ENCODE results near the gene R3HCC1L.
A peak's percentile ranks its signal among the peaks of the same experiment; 100 is the strongest.
"Not testable (repeated sequence)": the region's sequence is repeated elsewhere in the genome, so short reads cannot be mapped to it uniquely, and the experiment has no call there.

The R3HCC1L gene

DNA sequence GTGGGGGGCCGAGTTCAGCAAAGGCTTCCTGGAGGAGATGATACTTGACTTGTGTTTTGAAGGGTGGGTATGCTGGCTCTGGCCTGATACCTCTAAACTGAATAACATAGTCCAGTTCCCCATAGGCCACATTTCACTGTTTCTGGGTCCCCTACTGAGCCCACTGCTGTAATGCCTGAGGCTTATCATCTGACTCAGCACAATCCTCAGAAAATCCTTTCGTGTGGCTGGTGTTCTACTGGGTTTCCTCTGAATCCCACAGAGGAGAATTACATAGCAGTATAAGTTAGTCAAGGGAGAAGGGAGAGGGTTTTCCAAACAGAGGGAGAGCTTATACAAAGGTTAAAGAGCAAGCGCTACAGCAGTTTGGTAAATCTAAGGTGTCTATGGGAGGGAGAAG lies 2.8 kb upstream of the R3HCC1L start:
- DNase-seq (ENCODE audit: low read depth): no peak

DNA sequence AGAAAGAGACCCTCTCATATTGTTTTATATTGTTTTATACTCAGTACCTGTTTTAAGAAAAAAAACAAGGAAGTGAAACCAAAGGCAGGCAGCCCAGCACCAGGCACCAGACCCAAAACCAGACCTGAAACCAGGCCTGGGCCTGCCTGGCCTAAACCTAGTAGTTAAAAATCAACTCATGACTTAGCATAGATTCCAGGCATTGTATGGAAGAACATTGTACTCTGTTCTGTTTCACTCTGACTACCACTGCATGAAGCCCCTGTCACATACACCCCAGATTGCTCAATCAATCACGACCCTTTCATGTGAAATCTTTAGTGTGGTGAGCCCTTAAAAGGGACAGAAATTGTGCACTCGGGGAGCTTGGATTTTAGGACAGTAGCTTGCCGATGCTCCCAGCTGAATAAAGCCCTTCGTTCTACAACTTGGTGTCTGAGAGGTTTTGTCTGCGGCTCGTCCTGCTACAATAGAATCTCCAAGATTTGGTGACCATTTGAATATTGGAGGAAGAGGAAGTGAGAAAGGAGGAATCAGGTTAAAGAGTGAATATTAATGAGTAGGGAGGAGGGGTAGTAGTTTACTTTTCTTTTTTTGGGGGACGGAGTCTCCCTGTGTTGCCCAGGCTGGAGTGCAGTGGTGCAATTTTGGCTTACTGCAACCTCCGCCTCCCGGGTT lies 1.2 kb upstream of the R3HCC1L start:
- not testable (repeated sequence) for DNase-seq (ENCODE audit: low read depth)

DNA sequence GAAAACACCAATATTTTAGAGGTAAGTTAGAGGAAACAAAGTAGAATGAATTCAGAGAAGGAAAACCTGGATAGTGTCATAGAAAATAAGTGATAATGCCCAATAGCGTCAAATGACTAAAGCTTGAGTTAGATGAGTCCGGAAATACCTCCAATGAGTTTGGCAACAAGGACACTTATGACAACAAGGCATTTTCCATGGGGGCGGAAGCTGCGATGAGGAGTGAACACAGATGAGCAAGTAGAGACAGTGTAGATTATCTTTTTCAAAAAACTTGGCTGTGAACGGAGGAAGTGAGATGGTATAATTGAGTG lies 383 bp upstream of the R3HCC1L start:
- DNase-seq (ENCODE audit: low read depth): no peak

DNA sequence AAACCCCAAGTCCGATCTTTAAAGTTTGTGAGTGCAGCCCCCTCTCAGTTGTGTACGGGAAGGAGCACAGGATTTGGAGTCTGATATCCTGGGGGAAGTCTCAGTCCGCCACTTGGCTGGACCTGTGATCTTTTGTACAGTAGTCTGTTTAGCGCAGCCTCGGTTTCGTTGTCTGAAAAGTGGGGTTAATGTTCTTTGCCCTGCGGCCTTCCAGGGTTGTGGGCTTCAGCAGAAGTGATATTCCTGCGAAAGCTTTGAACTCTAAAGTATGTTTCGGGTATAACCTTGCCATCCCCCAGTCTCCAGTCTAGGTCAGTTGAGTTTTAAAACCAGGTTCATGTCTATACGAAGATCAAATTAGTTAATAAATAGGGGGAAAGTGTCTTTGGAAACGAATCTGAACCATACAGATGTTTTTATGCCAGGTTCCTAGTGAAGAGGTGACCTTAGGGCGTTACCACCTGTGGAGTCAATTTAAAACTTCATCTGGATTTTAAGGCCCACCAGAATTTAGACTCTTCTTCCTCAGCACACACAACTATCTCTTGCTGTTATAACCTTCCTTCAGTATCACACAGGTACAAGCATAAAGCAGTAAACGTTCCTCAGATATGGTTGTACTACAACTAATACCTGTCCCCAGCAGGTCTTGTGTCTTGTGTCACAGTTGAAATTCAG lies 904 bp downstream of the R3HCC1L start:
- no peak for DNase-seq (ENCODE audit: low read depth)

DNA sequence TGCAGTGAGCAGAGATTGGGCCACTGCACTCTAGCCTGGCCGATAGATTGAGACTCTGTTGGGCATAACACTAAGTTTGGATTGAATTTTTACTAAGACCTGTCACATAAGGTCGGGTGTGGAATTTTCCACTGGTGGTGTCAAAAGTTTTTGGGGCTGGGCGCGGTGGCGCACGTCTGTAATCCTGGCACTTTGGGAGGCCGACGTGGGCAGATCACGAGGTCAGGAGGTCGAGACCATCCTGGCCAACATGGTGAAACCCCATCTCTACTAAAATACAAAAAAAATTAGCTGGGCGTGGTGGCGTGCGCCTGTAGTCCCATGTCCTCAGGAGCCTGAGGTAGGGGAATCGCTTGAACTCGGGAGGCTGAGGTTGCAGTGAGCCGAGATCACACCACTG lies 2.3 kb downstream of the R3HCC1L start:
- DNase-seq (ENCODE audit: low read depth): not testable (repeated sequence)

DNA sequence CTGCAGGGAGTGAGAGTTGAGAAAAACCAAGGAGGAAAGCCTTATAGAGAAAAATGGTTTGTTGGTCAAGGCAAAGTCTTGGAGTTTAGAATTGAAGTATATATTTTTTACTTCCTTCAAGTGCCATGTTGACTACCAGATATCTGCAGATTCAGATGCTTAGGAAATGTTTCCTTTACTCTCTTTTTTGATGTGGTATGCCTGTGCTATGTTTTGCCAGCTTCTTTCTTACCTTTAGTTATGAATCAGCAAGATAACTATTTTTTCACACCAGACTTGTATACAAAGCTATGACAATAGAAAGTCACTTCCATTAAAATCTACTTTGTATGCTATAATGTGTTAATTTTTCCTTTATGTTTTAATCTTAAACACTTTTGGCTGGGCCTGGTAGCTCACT lies 3.6 kb downstream of the R3HCC1L start:
- DNase-seq (ENCODE audit: low read depth): no peak

DNA sequence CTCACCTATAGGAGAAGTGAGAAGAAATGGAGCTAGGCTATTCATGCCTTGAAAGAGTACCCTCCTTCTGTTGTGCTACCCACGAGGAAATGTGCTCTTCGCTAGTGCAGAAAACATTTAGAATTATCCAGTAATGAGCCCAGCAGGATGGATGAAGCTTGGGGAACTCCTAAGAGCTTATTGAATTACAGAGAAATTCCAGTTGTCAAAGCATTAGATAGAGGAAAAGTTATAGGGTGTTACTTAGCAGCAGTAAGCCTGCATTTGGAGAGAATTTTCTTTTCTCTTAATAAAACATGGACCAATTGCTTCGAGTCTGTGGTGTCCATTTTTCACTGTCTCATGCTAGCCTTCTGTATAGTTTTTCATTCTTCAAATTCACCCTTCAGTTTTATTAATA lies 5.0 kb downstream of the R3HCC1L start:
- DNase-seq (ENCODE audit: low read depth): no peak

DNA sequence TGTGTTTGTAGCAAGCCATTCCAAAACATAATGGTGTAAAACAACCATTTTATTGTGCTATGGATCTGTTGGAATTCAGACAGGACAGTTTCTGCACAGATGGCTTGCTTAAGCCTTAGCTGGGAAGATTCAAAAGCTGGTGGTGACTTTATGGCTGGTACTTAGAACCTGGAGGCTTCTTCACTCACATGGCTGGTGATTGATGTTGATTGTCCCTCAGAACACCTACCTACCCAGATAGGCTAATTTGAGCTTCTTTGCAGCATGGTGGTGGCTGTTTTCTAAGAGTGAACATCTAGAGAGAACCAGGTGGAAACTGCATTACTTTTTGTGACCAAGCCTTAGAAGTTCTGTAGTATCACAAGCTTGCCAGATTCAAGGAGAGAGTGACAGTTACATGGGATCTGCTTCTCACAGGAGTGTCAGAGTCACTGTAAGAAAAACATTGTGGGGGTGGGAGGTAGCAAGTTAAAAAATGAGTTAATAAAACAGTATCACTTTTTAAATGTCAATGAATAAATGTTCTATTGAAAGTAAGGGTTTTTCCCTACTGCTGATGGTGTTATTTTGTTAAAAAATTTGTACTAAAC lies 7.1 kb downstream of the R3HCC1L start:
- no peak for DNase-seq (ENCODE audit: low read depth)

DNA sequence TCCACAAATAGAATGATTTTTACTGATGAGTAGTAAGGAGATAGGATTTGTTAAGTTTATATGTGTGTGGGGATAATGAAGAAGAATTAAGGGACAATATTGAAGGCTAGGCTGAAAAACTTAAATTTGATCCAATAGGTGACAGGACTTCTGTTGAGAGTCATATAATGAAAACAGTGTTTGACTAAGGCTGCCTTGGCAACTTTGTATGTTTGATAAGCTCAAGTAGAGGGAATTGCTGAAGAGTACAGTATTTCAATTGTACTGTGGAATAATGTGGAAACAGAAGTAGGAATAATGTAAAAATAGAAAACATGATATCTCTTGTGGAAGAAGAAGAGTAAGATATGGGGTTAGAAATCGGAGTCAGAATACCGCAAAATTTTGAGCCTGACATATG lies 10.5 kb downstream of the R3HCC1L start:
- DNase-seq (ENCODE audit: low read depth): no peak

DNA sequence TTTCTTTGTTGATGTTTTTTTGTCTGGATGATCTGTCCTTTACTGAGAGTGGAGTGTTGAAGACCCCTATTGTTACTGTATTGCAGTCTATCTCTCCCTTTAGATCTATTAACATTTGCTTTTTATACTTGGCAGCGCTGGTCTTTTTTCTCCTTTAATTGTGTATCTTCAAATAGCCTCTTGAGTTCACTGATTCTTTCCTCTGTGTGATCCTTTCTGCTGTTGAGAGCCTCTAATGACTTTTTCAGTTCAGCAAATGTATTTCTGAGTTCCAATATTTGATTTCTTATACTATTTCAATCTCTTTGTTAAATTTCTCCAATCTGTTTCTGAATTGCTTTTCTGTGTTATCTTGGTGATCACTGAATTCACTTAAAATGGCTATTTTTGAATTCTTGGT lies 15.4 kb downstream of the R3HCC1L start:
- no peak for DNase-seq (ENCODE audit: low read depth)

DNA sequence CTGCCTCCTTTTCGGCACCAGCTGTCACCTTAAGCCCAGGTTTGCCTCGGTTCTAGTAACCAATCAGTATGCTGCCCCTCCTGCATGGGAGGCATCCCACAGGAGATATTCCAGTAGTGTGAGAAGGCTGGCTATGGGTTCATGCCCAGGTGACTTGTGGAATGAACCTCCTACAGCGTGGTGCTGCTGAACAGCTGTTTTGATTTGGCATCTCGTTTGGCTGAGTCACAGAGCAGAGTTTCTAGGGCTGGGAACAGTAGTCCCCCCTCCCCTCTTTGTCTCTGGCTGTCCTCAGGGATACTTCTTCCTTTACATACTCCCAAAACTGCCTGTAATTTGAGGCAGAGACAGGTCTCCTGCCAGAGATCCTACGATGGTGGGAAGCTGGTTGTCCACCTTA lies 16.1 kb downstream of the R3HCC1L start:
- peak; percentile 42 for DNase-seq (ENCODE audit: low read depth)

DNA sequence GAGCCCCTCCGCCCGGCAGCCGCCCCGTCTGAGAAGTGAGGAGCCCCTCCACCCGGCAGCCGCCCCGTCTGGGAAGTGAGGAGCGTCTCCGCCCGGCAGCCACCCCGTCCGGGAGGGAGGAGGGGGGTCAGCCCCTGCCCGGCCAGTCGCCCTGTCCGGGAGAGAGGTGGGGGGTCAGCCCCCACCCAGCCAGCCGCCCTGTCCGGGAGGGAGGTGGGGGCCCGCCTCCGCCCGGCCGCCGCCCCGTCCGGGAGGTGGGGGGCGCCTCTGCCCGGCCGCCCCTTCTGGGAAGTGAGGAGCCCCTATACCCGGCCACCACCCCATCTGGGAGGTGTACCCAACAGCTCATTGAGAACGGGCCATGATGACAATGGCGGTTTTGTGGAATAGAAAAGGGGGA lies 18.3 kb downstream of the R3HCC1L start:
- DNase-seq (ENCODE audit: low read depth): not testable (repeated sequence)

DNA sequence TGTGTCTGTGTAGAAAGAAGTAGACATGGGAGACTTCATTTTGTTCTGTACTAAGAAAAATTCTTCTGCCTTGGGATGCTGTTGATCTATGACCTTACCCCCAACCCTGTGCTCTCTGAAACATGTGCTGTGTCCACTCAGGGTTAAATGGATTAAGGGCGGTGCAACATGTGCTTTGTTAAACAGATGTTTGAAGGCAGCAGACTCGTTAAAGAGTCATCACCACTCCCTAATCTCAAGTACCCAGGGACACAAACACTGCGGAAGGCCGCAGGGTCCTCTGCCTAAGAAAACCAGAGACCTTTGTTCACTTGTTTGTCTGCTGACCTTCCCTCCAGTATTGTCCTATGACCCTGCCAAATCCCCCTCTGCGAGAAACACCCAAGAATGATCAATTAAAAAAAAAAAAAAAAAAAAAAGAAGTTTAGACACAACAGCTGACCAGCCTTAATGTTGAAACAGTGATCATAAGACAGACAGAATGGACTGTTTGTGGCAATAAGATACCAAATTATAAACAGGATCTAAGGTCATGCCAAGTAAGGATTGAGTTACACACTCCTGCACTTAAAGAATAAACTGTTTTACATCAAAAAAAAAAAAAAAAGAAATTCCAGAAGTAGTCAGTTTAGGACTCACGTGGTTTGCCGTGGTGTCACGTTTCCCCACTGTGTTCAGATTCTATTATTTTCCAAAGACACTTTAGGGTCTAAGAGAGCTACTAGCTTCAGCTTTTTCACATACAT lies 18.9 kb downstream of the R3HCC1L start:
- DNase-seq (ENCODE audit: low read depth): peak; percentile 86

DNA sequence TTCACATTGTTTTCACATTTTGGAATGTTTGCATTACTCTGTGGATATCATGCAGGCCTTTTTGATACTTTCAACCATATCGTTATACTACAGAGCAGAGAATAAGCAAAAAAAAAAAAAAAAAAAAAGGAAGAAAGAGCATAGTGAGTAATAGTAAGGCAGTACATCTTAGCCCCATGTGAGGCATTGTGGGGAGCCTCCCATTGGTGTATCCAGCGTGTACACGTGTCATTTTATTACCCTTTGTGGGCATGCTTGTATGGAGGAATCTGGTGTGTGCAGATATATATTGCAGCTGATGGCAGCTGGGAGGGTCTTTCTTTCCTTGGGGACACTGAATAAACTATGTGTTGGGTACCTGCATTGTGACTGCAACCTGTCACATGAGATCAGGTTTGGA lies 19.6 kb downstream of the R3HCC1L start:
- no peak for DNase-seq (ENCODE audit: low read depth)

DNA sequence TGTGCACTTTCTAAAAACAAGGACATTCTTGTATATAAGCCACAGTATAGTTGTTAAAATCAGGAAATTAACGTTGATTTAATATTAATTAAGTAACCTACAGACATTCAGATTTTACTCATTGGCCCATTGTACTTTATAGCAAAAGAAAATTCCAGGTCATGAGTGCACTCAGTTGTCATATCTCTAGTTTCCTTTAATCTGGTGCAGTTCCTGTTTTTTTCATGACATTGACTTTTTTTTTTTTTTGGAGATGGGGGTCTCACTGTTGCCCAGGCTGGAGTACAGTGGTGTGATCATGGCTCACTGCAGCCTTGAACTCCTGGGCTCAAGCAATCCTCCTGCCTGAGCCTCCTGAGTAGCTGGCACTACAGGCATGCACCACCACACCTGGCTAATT lies 24.1 kb downstream of the R3HCC1L start:
- no peak for DNase-seq (ENCODE audit: low read depth)

DNA sequence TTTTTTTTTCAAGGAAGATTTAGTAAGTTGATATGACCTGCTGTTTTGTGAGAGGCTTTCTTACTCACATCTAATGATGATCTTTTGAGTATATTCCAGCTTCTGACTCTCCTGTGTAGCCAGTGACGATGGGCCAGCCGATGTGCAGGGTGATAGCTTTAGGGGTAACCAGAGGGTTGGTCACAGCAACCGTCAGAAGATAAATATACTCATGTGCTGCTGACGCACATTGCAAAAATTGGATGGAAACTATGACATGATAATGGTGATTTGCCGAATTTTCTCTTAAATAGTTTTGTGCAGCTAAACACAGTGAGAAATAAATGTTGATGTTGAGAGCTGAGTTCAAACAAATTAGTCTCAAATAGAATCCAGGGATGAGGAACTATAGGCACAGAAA lies 29.5 kb downstream of the R3HCC1L start:
- no peak for DNase-seq (ENCODE audit: low read depth)

DNA sequence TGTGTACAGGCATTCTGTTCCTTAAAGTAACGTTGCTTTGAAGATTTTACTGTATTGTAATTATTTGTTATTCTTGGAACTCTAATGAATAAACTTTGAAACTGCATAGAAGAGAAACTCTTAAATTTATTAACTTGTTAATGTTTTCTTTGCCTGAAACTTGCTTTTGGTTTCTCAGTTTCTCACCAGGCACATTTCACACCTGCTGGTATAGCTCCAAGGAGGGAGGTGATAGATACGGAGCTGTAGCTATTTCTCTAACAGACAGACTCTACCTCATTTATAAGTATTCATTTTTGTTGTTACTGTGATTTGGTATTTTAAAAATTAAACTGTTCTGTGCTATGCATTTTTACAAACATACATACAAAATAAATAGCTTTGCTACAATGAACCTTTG lies 32.7 kb downstream of the R3HCC1L start:
- no peak for DNase-seq (ENCODE audit: low read depth)

DNA sequence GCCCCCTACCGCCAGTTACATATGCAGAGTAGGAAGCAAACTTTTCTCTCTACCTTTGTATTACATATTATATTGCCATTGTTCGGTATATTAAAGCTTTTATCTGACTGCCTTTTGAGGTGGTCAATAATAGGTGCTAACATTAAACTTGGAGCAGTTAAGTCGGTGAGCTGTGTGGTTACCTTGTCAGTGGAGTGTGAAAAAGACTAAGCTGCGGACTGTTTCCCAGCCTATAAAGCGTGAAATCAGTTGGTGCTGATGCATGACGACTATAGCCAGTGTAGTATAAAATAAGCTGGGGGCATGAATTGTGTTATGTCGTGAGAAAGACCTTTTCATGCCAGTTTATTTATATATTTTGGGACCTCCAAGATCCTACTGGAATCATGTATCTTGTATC lies 33.7 kb downstream of the R3HCC1L start:
- no peak for DNase-seq (ENCODE audit: low read depth)

DNA sequence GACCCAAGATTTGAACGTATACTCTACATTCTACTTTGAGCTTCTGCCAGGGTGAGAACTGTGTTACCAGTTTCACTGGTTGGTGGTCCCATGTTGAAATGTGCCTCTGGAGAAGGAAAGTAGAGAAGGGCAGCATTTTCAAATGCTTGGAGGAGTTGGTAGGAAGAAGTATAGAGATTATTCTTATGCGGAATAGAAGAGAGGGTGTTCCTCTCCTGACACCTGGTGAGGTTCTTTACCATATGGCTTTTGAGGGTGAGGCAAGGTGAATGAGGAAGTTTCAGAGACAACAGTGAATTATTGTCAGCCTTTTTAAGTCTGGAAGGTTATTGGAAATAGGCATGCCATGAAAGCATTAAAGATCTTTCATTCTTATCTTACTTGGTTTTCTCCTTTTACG lies 34.3 kb downstream of the R3HCC1L start:
- DNase-seq (ENCODE audit: low read depth): no peak

DNA sequence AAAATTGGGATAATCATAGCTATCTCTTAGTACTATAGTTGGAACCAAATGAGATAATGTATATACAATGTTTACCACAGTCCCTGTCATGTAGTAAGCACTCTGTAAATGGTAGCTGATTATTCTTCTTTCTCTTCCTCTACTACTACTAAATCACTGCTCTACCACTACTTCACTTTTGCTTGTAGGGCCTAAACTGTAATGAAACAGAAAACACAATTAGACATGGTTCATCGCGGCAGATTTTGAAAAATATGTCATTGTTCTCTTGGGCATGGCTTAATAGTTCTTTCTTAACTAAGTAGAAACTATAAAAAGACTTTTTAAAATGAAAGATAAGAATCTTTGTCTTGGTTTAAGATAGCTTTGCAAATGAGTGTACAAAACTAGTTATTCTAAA lies 34.9 kb downstream of the R3HCC1L start:
- DNase-seq (ENCODE audit: low read depth): no peak

DNA sequence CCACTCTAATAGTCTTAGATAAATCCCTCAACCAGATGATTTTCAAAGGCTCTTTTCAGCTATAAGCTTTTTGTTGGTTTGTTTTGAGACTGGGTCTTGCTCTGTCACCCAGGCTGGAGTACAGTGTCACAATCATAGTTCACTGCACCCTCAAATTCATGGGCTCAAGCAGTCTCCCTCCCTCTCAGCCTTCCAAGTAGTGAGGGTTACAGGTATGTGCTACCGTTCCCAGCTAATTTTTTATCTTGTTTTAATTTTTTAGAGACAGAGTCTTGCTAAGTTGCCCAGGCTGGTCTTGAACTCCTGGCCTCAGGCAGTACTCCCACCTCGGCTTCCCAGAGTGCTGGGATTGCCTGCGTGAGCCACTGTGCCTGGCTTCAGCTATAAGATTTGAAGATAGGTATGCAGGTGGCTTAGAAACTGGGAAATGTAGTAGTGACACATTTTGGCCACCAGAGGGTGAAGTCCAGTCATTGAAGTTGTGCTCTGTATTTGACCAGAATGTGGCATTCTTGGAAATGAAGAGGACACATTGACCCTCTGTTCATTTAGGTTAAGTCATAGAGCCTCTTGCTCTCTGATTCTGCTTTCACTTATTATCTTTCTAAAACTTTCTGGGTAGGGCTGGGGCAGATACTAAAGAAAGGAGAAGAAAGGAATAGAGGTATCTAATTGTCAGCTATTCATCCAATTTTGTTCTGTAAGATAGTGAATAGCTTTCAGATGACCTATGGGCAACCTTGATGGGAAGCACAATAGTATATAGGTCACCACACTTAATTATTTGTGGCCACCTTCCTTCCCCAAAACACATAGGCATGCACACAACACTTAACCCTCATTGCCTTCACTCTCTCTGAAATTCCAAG lies 36.0 kb downstream of the R3HCC1L start:
- DNase-seq (ENCODE audit: low read depth): peak; percentile 36

DNA sequence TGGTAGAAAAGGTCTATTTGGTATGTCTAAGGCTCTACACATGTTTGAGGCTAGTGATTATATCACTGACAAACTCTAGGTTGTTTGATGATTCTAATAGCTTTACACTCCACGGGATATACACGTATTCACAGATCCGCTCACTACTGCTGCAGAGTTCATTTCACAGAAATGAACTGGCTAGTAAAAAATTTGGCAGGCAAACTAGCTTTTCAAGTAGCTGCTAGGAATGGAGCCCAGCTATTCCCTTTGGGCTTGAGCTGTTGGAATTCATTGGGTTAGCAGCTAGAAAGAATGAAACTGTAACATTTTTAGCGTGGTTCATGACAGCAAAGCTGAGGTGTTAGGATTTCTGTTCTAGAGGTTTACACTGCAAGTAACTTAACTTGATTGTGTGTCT lies 37.6 kb downstream of the R3HCC1L start:
- peak; percentile 67 for DNase-seq (ENCODE audit: low read depth)

All from fibroblast of gingiva (primary cell).